GM19351 (cell line): ENCODE results near the gene NME3.
A peak's percentile ranks its signal among the peaks of the same experiment; 100 is the strongest.

Experiments
- ATAC-seq: cut with Tn5 transposase; IDR thresholded peaks from one replicate; pipeline ENCODE4 v1.9.1; 2021; ENCODE audit warnings: mild to moderate bottlenecking, moderate library complexity; ENCODE audit not compliant: unreplicated experiment

NME3 gene

DNA sequence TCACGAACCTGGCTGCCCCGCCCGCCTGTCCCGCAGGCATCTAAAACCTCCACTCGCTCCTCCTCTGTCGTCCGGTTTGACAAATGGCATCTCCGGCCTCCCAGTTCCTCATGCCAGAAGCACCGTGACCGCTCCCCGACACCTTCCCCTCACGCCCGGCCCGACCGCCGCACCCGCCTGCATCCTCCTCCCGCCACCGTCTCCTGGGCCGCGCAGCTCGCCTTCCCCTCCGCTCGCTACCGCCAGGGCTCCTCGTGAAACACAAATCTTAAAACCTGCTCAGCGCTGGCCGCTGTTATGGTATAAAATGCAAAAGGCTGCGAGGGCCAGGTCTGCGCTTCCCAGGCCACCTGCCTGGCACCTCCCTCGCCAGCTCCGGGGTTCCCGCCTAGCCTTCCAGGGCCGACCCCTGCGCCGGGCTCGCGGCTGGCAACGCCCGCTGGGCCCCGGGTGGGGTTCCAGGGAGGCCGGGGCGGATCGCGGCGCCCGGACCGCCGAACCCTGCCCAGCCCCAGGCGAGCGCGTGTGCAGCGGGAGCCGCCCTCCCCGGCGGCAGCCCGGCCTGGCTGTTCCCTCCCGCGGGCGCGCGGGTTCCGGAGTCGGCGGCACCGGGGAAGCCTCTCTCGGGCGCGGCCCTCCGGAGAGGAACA, 10.5 kb upstream of the NME3 start:
- no peak for ATAC-seq

DNA sequence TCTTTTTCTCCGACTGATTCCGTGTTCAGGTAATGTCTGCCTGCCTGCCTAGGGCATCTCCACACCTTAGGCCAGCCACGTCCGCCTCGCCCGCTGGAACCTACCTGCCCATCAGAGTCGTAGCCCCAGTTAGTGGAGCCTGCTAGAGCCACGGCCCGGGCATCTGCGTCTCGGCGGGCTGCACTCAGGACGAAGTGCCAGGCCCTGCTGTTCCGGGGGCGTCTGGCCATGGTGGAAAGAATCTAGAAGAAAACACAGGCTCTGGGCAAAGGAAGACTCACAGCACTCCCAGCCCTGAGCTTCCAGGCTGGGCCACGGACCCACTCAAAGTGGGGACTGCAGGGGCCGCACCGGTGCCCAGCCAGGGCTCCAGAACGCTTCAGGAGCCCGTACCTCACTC, 9.9 kb upstream of the NME3 start:
- ATAC-seq, result no peak

DNA sequence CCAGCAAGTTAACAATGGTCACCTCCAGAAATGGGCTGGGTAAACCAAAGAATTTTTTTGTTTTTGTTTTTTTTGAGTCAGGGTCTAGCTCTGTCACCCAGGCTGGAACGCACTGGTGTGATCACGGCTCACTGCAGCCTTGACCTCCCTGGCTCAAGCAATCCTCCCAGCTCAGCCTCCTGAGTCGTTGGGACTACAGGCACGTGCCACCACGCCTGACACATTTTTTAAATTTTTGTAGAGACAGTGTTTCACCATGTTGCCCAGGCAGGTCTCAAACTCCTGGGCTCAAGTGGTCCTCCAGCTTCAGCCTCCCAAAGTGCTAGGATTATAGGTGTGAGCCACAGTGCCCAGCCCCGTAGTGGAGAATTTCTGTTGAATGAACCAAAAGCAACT, 9.3 kb upstream of the NME3 start:
- no peak for ATAC-seq

DNA sequence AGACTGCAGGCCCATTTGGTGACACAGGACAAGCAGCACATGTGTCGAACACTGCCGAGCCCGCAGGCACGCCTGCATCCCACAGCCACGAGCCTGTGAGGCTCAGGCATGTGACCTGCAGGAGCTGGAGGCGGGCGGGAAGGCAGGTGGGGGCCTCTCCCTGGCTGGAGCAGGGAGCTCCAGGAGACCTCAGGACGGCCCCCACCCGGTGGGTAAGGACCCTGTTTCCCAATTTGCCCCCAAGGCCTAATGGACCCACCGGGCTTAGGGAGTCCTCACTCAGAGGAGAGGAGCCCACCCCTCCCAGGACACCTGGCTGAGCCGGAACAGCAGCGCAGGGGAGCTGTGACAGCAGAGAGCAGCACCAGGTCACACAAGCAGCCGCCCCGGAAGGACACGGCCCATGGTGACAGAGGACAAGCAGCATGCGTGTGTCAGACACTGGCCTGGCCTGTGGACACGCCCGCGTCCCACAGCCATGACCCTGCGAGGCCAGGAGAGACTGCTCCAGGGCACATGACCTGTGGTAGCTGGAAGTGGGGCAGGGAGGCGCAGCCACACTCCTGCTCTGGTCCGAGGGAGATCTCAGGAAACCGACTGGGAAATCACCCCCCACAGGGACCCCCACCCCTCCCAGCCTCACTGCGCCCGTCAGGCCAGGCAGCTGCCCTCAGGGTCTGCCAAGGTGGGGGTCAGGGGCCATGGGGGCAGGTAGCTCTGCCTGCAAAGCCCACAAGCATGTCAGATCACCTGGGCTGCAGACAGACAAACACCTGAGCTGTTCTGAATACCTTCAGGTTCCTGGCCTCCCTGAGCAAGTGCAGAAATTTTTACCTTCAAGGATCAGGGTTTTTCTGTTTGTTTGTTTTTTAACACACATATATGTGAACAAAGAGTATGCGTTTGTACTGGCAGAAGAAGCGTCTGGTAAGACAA, 8.7 kb upstream of the NME3 start:
- ATAC-seq, result no peak

DNA sequence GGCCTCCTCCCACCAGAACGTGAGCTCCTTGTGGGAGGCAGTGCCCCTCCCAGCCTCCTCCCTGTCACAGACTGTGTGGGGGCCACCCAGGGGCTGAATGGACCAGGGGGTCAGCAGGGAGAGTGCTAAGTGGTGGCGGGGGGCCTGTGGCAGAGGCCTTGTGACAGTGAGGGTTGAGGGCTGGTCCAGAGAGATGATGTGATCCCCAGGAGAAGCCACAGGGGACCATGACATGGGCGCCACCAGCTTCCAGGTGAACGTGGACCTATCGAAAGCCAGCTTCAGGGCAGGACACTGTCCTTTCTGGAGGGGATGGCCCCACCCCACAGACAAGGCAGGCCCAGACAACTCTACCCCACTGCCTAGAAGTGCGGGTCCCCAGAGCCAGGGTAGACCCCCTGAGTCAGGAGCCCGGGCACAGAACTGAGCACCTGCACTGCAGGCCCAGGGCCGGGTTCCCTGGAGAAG, 7.9 kb upstream of the NME3 start:
- ATAC-seq, result no peak

DNA sequence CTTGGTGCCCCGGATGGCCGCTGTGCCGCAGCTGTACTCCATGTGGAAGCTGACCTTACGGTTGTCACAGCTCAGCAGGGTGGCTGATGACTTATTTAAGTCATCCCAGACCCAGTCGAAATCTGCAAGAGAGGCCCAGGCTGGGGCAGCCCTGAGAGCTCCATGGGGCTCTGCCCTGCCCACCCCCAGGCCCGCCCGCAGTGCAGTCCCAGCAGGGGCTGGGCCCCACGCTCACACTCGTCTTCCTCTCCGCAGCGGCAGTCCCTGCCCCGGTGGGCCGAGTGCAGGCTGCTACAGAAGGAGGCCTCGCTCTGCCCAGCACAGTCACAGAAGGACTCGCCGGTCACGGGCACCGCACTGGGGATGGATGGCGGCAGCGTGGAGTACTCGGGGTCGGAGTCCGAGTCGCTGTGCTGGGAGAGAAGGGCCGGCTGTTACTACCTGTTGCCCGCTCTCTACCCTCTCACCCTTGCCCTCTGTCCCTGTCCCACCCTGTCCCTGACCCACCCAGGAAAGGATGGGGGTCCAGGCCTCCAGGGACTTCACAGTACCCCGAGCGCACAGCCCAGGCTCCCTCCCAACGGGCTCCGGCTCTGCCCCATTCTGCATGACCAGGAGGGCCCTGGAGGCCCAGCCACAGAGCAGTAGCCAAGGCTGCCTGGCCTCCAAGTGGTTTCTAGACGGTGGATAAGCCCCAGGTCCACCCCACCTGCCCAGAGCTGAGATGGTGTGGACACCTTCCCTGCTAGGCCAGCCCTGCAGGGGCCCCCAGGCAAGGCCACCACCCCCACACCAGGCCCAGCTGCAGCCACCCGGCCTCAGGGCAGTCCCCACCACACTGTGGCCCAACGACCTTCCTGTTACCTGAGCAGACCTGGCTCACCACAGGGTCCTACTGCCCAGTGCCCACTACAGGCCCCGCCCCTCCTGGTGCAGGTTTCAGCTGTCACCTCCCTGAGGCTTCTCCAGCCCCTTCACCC, 7.1 kb upstream of the NME3 start:
- no peak for ATAC-seq

DNA sequence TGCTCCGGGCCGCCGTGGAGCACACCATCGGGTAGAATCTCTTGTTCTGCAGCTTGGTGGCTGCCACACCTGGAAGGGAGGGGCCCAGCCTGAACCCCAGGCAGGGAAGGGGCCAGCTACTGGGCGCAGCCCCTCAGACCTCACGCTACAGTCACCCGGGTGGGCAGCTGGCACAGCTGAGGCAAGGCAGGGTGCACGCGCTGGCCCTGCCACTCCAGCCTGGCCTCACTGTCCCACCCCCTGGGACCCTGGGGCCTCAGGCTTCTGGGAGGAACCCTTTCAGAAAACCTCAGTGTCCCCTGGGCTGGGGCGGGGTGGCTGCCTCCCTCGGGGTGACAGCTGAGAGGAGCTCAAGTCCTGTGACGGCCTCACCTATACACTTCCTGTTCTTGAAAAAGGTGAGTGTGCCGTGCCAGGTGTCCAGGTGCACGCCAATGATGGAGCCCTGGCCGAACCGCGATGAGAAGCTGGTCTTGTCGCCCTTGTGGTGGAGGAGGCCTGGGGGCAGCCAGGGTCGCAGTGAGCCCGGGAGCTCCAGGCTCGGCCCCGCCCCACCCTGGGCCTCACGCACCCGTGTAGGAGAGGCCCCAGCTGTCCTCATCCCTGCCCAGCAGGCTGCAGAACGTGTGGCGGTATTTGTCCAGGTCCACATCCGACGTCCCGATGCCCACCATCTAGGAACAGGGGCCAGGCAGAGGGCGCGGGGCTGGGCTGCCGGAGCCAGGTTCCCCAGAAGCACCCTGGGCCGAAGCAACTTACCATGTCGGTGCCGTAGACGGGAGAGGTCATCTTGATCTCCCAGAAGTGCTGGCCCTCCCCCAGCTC, 6.2 kb upstream of the NME3 start:
- no peak for ATAC-seq

DNA sequence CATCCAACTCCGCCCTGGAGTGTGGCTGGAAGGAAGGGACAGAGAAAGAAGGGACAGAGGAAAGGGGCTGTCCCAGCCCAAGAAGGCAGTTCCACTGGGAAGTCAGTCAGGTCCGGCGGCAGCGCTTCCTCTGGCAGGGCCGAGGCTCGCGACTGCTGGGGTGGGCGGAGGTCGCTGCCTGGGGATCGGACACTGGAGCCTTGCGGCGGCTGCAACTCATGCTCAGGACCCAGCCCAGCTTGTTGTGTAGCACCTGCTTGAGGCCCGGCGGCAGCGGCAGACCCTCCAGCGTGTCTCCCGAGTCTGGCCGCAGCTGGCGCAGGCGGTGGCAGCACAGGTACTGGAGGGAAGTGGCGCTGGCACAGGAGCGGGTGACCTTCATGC, 5.6 kb upstream of the NME3 start:
- no peak for ATAC-seq

DNA sequence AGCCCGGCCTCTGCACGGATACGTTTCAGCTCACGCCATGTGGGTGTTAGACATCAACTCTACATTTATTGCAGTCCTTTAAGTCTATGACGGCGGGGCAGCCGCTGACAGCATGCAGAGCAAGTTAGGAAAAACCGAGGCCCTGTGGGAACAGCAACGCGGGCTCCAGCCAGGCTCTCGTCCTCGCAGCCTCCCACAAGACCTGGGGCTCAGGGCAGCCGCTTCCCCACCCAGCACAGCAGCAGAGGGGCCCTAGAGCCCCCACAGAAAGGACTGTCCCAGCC, 5.3 kb upstream of the NME3 start:
- no peak for ATAC-seq

DNA sequence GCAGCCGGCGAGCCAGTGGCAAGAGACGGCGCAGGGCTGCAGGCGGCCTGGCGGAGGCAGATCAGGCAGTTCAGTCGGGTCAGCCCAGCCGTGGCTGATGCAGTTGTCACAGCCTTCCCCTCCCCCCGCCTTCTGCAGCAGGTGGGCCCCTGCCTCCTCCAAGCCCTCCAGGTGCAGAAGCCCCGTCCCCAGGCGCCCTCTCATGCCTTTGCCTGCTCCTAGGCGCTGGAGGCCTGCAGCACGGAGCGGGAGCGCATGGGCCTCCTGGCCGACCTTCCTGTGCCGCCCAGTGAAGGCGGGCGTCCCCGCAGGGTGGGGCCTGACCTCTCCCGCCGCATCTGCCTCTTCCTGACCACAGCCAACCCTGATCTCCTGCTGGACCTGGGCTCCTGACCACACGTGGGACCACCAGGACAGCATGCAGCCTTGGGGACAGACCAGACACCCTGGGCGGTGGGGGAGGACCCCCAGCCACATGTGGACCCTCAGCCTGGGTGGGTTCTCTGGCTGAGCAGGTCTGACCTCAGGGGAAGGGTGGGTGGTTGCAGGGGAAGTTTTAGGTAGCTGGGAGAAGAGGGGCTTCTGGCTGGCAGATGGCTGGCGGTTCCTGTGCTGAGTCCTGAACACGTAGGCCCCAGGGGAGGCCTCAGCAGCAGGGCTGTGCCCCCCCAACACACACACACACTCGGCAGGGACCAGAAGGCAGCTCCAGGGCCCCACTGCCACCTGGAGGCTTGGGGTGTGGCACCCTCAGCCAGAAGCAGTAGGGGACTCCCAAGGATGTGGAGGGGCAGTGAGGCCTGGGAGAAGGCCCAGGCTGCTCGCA, 4.7 kb upstream of the NME3 start:
- no peak for ATAC-seq

DNA sequence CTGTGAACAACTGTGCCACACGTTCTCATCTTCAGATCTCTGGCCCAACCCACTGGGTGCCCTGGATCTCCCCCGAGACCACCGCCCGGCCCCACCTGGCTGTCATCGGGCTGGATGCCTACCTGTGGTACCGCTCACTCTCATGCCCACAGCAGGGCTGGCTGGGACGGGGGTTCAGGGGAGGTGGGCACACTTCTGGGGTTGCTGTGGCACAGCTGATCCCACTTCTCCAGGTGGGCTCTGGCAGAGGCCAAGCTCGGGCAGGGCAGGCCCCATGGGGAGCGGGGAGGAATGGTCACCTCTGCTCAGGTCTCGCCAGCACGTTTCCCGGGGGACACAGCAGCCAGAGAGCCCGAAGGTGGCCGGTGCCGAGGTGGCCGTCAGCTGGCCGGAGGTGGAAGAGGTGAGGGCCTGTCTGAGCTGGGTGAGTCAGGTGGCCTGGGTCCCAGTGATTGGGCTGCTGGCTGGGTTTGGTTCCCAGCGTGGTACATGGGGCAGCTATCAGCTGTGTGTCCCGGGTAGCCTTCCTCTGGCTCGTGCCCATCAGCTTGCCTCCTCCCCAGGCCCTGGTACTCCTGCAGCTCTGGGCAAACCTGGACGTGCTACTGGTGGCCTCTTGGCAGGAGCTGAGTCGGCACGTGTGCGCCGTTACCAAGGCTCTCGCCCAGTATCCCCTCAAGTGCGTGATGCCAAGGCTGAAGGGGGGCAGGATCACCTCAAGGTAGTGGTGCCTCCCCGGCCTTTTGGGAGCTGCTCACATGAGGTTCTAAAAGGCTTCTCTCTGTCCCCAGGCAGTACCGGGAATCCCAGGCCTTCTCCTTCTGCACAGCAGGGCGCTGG, 3.9 kb upstream of the NME3 start:
- no peak for ATAC-seq

DNA sequence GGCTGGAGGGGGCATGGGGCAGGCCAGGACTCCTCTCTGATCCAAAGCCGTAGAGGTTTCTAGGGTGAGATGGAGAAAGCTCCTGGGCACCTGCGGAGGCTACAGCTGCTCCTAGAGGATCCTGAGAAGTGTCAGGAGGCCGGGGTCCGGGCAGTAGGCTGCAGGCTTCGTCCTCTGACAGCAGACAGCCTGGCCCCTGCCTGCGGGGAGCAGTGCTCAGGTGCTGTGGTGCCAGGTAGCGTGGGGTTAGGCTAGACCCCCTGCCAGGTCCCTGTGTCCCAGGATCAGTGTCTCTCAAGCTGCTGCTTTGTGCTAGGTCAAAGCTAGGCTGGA, 3.1 kb upstream of the NME3 start:
- no peak for ATAC-seq

DNA sequence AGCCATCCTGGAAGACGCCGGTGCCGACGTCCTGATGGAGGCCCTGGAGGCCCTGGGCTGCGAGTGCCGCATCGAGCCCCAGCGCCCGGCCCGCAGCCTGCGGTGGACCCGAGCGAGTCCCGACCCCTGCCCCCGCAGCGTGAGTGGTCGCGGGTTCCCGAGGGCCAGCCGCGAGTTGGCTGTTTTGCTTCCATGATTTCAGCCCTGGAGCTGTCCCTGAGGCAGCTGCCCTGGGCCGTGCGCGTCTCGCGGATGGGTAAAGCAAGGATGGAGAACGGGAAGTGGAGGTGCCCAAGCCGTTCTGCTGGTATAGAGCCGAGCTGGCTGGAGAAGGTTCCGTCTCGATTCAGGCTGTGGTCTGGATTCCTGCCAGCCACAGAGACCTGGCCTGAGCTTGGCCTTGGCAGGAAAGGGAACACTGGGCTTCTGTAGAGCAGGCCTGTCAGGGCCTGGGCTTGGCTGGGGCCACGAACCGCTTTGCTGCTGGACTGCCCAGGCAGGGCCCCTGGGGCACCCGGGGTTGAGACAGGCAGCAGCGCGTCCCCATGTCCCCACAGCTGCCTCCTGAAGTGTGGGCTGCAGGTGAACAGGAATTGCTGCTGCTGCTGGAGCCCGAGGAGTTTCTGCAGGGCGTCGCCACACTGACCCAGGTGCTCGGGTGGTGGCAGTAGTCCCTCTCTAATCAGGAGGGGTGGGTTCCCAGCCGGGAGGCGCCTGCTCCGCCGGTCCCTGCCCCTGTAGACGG, 2.5 kb upstream of the NME3 start:
- ATAC-seq, result no peak

DNA sequence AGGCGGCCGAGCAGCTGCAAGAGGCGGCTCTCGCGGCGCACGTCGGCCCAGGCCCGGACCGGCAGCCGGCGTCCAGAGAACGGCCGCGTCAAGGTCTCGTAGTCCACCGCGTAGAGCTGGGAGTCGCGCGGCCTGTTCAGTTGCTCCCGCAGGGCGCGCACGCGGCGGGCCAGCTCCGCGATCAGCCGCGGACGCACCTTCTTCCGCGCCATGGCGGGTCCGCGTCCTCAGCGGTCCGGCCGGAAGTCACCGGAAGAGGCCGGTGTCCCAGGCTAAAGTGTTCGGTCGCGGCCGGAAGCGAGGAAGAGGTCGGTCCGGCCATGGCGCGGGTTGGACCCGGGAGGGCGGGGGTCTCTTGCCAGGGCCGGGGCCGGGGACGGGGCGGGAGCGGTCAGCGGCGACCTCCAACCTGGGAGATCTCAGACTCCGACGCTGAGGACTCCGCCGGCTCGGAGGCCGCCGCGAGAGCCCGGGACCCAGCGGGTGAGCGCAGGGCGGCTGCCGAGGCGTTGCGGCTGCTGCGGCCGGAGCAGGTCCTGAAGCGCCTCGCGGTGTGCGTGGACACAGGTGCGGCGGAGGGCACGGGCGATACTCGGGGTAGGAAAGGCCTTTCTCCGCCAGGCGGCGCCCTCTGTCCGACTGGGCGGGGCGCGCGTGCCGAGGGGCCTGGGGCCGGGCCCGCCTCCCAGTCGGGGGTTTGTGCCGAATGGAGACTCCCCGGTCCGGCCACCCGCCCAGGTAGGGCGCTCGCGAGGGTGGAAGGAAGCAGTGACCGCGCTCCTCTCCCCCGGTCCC, 1.8 kb upstream of the NME3 start, which contains the start of gene MRPS34:
TSS of gene MRPS34 (minus strand) at position 227 of the 795 bp plus-strand sequence. CDS start at position 212, 15 bp downstream.
- peak; percentile 57 for ATAC-seq

DNA sequence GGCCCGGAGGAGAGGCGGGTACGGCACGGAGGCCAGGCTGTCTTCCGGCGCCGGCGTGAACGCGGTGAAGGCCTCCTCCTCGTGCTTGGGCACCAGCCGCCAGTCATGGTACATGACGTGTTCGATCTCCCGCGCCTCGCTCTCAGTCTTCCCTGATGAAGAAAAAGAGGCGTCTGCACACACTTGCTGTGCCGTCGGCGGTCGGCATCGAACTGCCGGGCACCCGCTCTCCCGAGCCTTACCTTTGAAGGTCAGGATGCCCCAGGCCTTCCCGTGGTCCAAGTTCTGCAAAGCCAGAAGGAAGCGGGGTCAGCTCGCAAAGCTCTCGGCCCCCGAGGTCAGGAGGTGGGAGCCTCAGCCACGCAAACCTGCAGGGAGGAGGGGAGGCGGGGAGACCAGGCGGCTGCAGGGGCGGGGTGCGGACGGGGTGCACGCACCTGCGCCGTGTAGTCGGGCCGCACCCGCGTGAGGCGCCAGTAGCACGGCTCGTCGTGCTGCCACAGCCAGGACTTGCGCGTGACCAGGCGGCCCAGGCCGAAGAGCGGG, 1.1 kb upstream of the NME3 start, which contains the start of gene EME2:
TSS of gene EME2 (plus strand) at position 449 of the 546 bp plus-strand sequence. CDS start 418 bp downstream, outside the sequence.
- peak; percentile 6 for ATAC-seq

DNA sequence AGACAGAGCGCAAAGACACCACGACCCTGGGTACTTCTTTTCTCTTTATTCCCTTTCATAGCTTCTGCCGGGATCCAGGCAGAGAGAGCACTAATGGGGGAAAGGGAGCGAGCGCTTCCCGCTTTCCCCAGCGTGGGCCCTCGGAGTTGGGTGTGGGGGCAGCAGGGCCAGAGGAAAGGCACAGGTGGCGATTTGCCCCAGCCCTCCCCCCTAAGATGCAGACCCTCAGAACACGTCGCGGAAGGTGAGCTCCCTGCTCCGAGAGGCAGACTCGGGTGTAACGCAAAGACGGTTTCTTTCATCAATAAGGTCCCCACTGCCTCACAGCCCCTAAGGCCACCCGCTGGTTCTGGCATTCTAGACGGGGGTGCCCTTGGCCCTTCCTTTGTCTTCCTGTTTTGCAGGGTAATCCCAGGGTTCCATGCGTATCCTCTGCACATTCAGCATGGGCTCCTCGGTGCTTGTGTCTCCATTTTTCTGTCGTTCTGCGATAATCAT, 570 bp upstream of the NME3 start:
- no peak for ATAC-seq
